ENCODE measurements around the gene NME3.

GRCh38 chr16:1808691-1809090 lies 37.3 kb upstream of the NME3 start:
- TF ChIP-seq CTCF (IDR thresholded peaks at IDR 0.05) (no peak), POLR2A (IDR thresholded peaks at IDR 0.05) (no peak)
